22Rv1 (cell line): Measurements from ENCODE around the gene AP2M1.

Experiments
- CTCF ChIP-seq: fragments of 450-650 bp; IDR thresholded peaks from 2 replicates; pipeline ENCODE4 v1.5.1; 2017; ENCODE audit warnings: mild to moderate bottlenecking
- ZFX ChIP-seq: fragments of 450-650 bp; IDR thresholded peaks from 2 replicates; pipeline ENCODE4 v1.6.1; 2017; ENCODE audit warnings: antibody characterized with exemption, borderline replicate concordance

GRCh38 chr3:184175506-184175905 is 851 bp downstream of the AP2M1 start:
- TF ChIP-seq CTCF (no peak), ZFX (no peak)
